Measurements from ENCODE around the gene NDUFB10. TPM values are rescaled to one million over a fixed set of nuclear protein-coding genes. Genes with fewer than 3 reads are reported as not detected.

Gene NDUFB10
- total RNA-seq, 1 experiment from 2014 or later = 287 TPM

DNA sequence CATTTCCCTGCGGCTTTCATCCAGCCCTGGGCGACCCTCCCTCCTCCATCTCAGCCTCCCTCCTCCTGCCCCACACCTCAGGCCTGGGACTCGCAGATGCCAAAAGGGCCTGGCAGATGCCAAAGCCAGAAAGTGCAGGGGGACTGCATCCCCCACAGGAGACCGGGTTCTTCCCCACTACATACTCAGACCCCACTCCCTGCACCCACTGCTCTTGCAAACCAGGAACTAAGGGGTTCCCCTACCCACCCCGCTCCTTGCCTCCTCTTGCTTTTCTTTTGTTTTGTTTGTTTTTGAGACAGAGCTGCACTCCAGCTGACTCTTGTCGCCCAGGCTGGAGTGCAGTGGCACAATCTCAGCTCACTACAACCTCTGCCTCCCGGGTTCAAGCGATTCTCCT lies 44.4 kb upstream of the NDUFB10 start:
- ATAC-seq (no peak), DNase-seq (ENCODE audit: low read depth, low spot score) (no peak)
- H3K9me3 ChIP-seq (ENCODE audit: control insufficient read depth, insufficient read depth, low read depth, low read length) = no peaks in the 10 kb centered on the region
- no TSS peak for BruUV-seq (replicated peaks)
- no peak for TF ChIP-seq TCF7L2 (IDR thresholded peaks at IDR 0.05; ENCODE audit: low read depth, low read length)
- TF ChIP-seq, protein P1, sequence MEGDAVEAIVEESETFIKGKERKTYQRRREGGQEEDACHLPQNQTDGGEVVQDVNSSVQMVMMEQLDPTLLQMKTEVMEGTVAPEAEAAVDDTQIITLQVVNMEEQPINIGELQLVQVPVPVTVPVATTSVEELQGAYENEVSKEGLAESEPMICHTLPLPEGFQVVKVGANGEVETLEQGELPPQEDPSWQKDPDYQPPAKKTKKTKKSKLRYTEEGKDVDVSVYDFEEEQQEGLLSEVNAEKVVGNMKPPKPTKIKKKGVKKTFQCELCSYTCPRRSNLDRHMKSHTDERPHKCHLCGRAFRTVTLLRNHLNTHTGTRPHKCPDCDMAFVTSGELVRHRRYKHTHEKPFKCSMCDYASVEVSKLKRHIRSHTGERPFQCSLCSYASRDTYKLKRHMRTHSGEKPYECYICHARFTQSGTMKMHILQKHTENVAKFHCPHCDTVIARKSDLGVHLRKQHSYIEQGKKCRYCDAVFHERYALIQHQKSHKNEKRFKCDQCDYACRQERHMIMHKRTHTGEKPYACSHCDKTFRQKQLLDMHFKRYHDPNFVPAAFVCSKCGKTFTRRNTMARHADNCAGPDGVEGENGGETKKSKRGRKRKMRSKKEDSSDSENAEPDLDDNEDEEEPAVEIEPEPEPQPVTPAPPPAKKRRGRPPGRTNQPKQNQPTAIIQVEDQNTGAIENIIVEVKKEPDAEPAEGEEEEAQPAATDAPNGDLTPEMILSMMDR (IDR thresholded peaks at IDR 0.05) = no peak
- TF ChIP-seq, protein P2, sequence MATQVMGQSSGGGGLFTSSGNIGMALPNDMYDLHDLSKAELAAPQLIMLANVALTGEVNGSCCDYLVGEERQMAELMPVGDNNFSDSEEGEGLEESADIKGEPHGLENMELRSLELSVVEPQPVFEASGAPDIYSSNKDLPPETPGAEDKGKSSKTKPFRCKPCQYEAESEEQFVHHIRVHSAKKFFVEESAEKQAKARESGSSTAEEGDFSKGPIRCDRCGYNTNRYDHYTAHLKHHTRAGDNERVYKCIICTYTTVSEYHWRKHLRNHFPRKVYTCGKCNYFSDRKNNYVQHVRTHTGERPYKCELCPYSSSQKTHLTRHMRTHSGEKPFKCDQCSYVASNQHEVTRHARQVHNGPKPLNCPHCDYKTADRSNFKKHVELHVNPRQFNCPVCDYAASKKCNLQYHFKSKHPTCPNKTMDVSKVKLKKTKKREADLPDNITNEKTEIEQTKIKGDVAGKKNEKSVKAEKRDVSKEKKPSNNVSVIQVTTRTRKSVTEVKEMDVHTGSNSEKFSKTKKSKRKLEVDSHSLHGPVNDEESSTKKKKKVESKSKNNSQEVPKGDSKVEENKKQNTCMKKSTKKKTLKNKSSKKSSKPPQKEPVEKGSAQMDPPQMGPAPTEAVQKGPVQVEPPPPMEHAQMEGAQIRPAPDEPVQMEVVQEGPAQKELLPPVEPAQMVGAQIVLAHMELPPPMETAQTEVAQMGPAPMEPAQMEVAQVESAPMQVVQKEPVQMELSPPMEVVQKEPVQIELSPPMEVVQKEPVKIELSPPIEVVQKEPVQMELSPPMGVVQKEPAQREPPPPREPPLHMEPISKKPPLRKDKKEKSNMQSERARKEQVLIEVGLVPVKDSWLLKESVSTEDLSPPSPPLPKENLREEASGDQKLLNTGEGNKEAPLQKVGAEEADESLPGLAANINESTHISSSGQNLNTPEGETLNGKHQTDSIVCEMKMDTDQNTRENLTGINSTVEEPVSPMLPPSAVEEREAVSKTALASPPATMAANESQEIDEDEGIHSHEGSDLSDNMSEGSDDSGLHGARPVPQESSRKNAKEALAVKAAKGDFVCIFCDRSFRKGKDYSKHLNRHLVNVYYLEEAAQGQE (IDR thresholded peaks at IDR 0.05; ENCODE audit: insufficient read depth in 1 of 2, low read depth in 2 of 2, low read length in 1 of 2) = no peak
- TF ChIP-seq SIN3A (IDR thresholded peaks at IDR 0.05; ENCODE audit: borderline replicate concordance, insufficient read depth, low read depth, low read length) = no peak
- TF ChIP-seq POLR2AphosphoS5 (IDR thresholded peaks at IDR 0.05; ENCODE audit: low read depth, low read length) = no peak
- peaks cover 2% of the 10 kb centered on the region; the same call in 1 of the 2 replicates for H3K27me3 ChIP-seq (ENCODE audit: control insufficient read depth, insufficient read depth, low read length)
- peaks cover 18% of the 10 kb centered on the region for H3K4me1 ChIP-seq (ENCODE audit: control insufficient read depth, insufficient read depth, low read length)
- H3K36me3 ChIP-seq (ENCODE audit: control insufficient read depth, insufficient read depth, low read length) = no peaks in the 10 kb centered on the region
- in situ Hi-C loops (cut with HindIII; ENCODE audit: low pct_unique_long_range_greater_than_20kb, low sequenced_read_pairs) (no loop called here), intact Hi-C loops (cut with micrococcal nuclease; ENCODE audit: unreplicated experiment) (no loop called here)
- no peak overlapping the region for H3K4me3 ChIP-seq (ENCODE audit: low read depth in 2 of 2, low read length in 2 of 2)
- H3K27ac ChIP-seq (ENCODE audit: low read length) = no peak overlapping the region
- ChIA-PET POLR2A (no interaction called here), CTCF (interaction anchor here (0.6 kb wide), 1 partner anchor 25 kb away, joined by 3 read pairs; no protein-coding TSS in a partner anchor)

DNA sequence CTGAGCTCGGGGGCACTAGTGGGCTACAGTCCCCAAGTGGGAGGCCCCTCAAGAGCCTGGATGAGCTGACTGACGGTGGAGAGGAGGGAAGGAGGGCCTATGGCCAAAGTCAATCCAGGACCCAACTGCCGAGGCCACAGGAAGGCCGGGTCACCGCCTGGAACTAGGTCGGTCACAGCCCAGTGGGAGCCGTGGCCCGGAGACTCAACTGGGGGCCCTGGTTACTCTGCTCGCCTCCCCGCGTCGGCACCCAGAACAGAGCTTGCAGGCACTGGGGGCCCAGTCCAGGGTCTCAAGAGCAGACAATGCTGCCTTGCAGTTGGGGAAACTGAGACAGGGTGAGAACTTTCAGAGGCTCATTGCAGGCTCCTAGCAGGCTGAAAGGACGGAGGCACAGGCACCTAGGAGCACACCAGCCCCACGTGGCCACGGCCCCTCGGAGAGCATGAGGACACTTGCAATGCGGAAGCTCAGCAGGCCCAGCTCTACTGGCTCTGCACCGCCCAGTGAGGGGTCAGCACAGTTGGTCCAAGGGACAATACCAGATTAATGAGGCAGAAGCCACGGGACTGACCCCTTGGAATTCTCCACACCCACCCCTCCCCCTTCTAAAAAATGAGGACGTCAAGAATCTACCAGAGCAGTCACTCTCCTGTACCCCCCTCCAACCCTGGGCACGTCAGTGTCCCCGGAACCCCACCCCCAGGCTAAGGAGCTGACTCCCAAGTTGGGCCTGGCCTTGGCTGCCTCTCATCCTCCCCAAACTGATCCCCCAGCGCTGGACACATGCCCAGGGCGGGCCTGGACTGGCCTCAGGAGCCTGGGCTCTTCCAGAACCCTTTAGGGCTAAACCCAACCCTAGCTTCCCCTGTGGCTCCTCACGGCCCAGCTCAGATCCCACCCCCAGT lies 43.4 kb upstream of the NDUFB10 start:
- BruUV-seq (replicated peaks) = no TSS peak
- in situ Hi-C loops (cut with HindIII; ENCODE audit: low pct_unique_long_range_greater_than_20kb, low sequenced_read_pairs) (no loop called here), intact Hi-C loops (cut with micrococcal nuclease; ENCODE audit: unreplicated experiment) (no loop called here)
- POLR2A ChIA-PET = interaction anchor here (0.6 kb wide), 1 partner anchor 16 kb away, joined by 12 read pairs; no protein-coding TSS in a partner anchor
- H3K27me3 ChIP-seq (ENCODE audit: control insufficient read depth, insufficient read depth, low read length) = peaks cover 2% of the 10 kb centered on the region; the same call in 1 of the 2 replicates
- H3K4me3 ChIP-seq (ENCODE audit: low read depth in 2 of 2, low read length in 2 of 2) = no peak overlapping the region
- no peak overlapping the region for H3K27ac ChIP-seq (ENCODE audit: low read length)
- H3K9me3 ChIP-seq (ENCODE audit: control insufficient read depth, insufficient read depth, low read depth, low read length) = no peaks in the 10 kb centered on the region
- H3K4me1 ChIP-seq (ENCODE audit: control insufficient read depth, insufficient read depth, low read length) = peaks cover 24% of the 10 kb centered on the region
- TF ChIP-seq SIN3A (IDR thresholded peaks at IDR 0.05; ENCODE audit: borderline replicate concordance, insufficient read depth, low read depth, low read length) (no peak), POLR2AphosphoS5 (IDR thresholded peaks at IDR 0.05; ENCODE audit: low read depth, low read length) (no peak), TCF7L2 (IDR thresholded peaks at IDR 0.05; ENCODE audit: low read depth, low read length) (no peak)
- TF ChIP-seq, protein P2 (IDR thresholded peaks at IDR 0.05; ENCODE audit: insufficient read depth in 1 of 2, low read depth in 2 of 2, low read length in 1 of 2) = no peak
- TF ChIP-seq, protein P1 (IDR thresholded peaks at IDR 0.05) = no peak
- no peak for ATAC-seq
- CTCF ChIA-PET = no interaction called here
- no peaks in the 10 kb centered on the region for H3K36me3 ChIP-seq (ENCODE audit: control insufficient read depth, insufficient read depth, low read length)
- no peak for DNase-seq (ENCODE audit: low read depth, low spot score)
